HUES48 (cell line): ENCODE measurements around the gene ATF7.

Experiments used
- H3K27ac ChIP-seq: one replicate; pipeline ENCODE4 v1.7.0; 2013; ENCODE audit warnings: low read depth, low read length, inconsistent platforms
- H3K27me3 ChIP-seq: 2 replicates; pipeline ENCODE4 v1.6.1; 2013; ENCODE audit warnings: mild to moderate bottlenecking, low read length; ENCODE audit not compliant: control insufficient read depth, insufficient read depth
- H3K36me3 ChIP-seq: 2 replicates; pipeline ENCODE4 v1.6.1; 2013; ENCODE audit warnings: low read length; ENCODE audit not compliant: control insufficient read depth, insufficient read depth
- H3K4me1 ChIP-seq: 2 replicates; pipeline ENCODE4 v1.6.1; 2013; ENCODE audit warnings: mild to moderate bottlenecking, low read length; ENCODE audit not compliant: control insufficient read depth, insufficient read depth
- H3K4me3 ChIP-seq: 2 replicates; pipeline ENCODE4 v1.5.1; 2013; ENCODE audit warnings: mild to moderate bottlenecking, low read depth, low read length
- H3K9ac ChIP-seq: 2 replicates; pipeline ENCODE4 v1.6.1; 2013; ENCODE audit warnings: mild to moderate bottlenecking, low read depth, low read length, moderate library complexity
- H3K9me3 ChIP-seq: 2 replicates; pipeline ENCODE4 v1.6.1; 2013; ENCODE audit warnings: low read length; ENCODE audit not compliant: control insufficient read depth, insufficient read depth

Gene ATF7

DNA sequence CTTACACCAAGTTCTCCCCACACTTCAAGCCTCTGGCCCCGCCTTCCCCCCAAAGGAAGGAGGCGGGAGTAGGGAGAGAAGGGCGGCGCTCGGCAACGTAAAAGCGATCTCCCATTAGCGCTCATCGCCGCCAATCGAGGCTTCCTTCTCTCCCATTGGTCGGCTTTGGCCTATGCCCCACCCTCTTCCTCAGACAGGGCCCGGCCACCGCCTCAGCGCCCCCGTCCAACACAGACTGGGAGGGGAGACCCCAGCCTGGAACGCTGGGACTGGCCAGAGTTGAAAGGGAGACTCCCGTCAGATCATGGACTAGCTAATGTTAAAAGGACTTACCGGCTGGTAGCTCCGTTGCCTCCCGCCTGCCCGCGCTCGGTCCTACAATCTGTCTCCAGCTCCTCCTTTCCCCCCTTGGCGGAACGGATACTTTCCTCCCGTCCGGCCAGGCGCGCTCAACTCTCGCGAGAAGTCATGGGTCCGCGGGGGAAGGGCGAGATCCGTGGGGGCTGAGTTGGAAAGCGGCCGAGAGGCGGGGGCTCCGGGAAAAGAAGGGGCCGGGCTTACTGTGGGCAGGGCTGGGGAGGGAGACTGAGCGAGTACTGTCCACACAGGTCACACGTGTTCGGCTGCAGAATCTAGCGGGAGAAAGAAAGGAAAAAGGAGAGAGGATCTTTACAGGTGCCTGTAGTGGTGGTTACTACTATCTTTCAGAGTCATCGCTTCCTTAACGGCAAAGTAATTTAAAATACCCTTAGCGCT, at the start of gene ATF7:
ATF7 (minus strand) TSS at position 437 of the 756 bp plus-strand sequence. CDS start 25,382 bp downstream, outside the sequence.
- H3K4me1 ChIP-seq: peaks cover 20% of the 10 kb centered on the region
- no peaks in the 10 kb centered on the region for H3K27me3 ChIP-seq
- peak within 1 kb of the TSS; percentile 98 for H3K27ac ChIP-seq
- H3K36me3 ChIP-seq: no peaks in the 10 kb centered on the region
- peak within 1 kb of the TSS; percentile 81 for H3K4me3 ChIP-seq
- no peaks in the 10 kb centered on the region for H3K9me3 ChIP-seq
- H3K9ac ChIP-seq: peak within 1 kb of the TSS; percentile 97

DNA sequence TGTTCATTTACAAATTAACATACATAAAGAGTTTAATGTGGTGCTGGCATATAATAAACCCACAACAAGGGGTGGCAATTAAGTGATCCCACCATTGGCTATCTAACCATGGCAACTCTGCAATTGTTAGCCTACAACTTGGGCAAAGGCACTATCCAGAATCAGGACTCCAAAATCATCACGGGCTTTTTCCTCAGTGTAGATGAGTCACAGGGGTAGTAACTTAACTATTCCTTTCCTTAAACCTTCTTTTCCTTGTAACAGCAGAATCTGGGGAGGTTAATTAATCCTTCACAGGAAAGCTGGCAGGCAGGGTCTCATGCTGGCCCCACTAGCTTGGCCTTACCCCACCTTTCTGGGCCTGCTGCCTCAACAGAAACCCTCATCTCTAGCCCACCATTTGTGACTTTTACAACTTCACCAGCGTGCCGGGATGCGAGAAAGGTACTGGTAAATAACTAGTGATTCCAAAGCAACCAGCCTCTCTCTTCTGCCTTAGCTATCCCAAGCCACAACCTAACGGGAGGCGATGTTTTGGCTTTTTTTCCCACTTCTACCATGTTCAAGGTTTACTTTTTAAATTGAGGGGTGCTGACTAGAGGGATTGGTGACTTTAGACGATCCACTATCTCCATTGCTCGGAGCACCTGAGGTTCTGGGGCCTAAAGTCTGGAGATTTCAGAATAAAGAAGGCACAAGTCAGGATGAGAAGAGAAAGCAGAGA, 49.0 kb upstream of the ATF7 start:
- Histone ChIP-seq H3K27ac (peak overlapping the region; percentile 97), H3K4me1 (peaks cover 23% of the 10 kb centered on the region), H3K9ac (peak overlapping the region; percentile 92), H3K4me3 (peak overlapping the region; percentile 79), H3K9me3 (no peaks in the 10 kb centered on the region), H3K27me3 (no peaks in the 10 kb centered on the region; the same call in 1 of the 2 replicates), H3K36me3 (peaks cover 46% of the 10 kb centered on the region)

DNA sequence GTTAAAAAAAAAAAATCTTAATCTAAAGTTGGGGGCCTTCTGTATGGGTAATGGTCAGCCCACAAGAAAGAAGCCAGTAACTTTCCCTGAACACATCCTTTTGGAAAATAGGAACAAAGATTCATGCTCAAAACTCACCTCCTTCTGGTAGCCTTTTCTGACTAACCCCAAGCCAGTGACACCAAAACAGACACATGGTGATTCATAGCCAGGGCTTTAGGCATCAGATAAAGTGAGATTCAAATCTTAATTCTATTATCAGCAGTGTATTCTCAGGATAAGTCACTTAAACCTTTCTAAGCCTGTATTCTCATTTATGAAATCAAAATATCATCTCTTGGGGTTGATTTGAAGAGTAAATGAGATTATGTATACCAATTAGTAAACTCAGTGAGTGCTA, 44.8 kb upstream of the ATF7 start:
- Histone ChIP-seq H3K36me3 (peaks cover 84% of the 10 kb centered on the region), H3K9ac (no peak overlapping the region), H3K9me3 (no peaks in the 10 kb centered on the region), H3K27ac (no peak overlapping the region), H3K4me3 (no peak overlapping the region), H3K27me3 (no peaks in the 10 kb centered on the region), H3K4me1 (peaks cover 7% of the 10 kb centered on the region)

DNA sequence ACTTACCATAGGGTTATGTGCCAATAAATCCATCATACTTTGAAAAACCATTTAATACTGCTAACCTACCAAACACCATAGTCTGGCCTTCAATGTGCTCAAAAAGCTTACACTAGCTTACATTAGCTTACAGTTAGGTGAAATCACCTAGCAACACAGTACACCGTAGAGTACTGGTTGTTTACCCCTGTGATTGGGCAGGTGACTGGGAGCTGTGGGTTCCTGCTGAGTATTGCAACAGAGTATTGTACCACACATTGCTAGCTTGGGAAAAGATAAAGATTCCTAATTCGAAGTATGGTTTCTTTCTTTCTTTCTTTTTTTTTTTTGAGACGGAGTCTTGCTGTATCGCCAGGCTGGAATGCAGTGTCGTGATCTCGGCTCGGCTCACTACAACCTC, 44.1 kb upstream of the ATF7 start:
- no peak overlapping the region for H3K4me3 ChIP-seq
- H3K27me3 ChIP-seq: no peaks in the 10 kb centered on the region
- peaks cover 91% of the 10 kb centered on the region for H3K36me3 ChIP-seq
- no peaks in the 10 kb centered on the region for H3K9me3 ChIP-seq
- H3K27ac ChIP-seq: no peak overlapping the region
- peaks cover 7% of the 10 kb centered on the region for H3K4me1 ChIP-seq
- H3K9ac ChIP-seq: no peak overlapping the region

DNA sequence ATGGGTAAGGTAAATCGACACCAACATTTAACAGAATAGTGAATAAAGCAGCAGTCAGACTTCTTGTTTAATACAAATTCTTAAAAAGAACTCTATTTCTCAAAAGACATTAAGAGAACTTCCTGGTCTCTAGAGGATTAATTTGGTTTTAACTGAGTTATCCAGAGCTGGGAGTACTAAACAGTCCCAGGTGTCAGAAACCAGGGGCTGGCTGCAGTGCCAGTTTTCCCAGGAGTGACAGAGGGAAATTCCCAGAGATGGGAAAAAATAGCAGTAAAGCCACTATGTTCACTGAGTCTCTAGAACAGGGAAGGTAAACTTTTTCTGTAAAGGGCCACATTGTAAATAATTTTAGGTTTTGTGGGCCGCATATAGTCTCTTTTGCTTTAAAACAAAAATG, 40.9 kb upstream of the ATF7 start:
- no peak overlapping the region for H3K27ac ChIP-seq
- H3K4me1 ChIP-seq: no peaks in the 10 kb centered on the region
- H3K27me3 ChIP-seq: no peaks in the 10 kb centered on the region
- H3K36me3 ChIP-seq: peaks cover 82% of the 10 kb centered on the region
- no peaks in the 10 kb centered on the region for H3K9me3 ChIP-seq
- H3K4me3 ChIP-seq: no peak overlapping the region
- H3K9ac ChIP-seq: no peak overlapping the region

DNA sequence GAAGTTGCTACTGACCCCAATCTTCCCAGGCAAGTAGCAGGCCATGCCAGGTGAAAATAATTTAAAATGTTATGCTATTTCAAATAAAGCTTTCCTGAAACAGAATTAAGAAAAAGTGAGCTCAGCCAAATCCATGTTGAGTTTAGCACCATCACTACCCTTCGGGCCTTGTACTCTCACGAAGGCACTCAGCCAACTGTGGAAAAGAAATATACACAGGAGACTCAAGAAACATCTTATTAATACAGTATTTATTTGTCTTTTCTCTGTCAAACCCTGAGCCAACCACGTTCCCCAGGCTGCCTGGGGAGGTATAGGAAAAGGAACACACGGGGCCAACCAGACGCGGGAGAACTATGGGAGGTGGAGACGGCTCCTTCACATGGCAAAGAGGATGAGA, 38.8 kb upstream of the ATF7 start:
- Histone ChIP-seq H3K4me1 (no peaks in the 10 kb centered on the region), H3K4me3 (no peak overlapping the region), H3K36me3 (peaks cover 63% of the 10 kb centered on the region), H3K9ac (no peak overlapping the region), H3K9me3 (no peaks in the 10 kb centered on the region), H3K27ac (no peak overlapping the region), H3K27me3 (no peaks in the 10 kb centered on the region)

DNA sequence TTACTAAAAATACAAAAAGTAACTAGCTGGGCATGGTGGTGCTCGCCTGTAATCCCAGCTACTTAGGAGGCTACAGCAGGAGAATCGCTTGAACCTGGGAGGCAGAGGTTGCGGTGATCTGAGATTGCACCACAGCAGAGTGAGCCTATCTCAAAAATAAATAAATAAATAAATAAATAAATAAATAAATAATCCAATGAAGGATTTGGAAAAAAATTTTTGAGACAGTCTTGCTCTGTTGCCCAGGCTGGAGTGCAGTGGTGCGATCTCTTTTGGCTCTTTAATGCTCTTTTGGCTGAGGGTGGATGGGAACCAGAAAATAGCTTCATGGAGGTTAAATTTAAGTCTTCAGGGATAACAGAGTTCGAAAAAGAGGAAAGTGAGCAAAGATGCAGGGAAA, 38.0 kb upstream of the ATF7 start:
- Histone ChIP-seq H3K4me1 (peaks cover 4% of the 10 kb centered on the region), H3K27ac (no peak overlapping the region), H3K36me3 (peaks cover 56% of the 10 kb centered on the region), H3K9me3 (no peaks in the 10 kb centered on the region), H3K27me3 (no peaks in the 10 kb centered on the region), H3K4me3 (no peak overlapping the region), H3K9ac (no peak overlapping the region)

DNA sequence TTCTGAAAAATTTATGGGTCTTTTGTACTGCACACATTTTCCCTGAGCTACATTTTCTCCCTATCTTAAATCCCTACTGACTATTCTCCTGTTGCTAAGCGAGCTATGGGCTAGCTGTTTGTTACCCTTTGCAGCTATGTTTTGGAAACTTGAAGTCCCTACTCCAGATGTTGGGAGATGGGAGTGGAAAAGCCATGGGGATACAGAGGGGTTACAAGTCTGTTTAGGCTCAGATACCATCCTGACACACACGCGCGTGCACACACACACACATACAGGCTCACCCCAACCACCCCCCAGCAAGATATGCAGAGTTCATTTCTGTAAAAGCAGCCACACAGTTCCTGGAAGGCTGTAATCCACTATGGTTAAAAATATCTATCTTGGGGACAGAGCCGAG, 33.9 kb upstream of the ATF7 start:
- no peak overlapping the region for H3K4me3 ChIP-seq
- no peaks in the 10 kb centered on the region for H3K9me3 ChIP-seq
- H3K36me3 ChIP-seq: peaks cover 18% of the 10 kb centered on the region
- peaks cover 15% of the 10 kb centered on the region for H3K4me1 ChIP-seq
- peak overlapping the region; percentile 94 for H3K27ac ChIP-seq
- H3K9ac ChIP-seq: no peak overlapping the region
- H3K27me3 ChIP-seq: no peaks in the 10 kb centered on the region

DNA sequence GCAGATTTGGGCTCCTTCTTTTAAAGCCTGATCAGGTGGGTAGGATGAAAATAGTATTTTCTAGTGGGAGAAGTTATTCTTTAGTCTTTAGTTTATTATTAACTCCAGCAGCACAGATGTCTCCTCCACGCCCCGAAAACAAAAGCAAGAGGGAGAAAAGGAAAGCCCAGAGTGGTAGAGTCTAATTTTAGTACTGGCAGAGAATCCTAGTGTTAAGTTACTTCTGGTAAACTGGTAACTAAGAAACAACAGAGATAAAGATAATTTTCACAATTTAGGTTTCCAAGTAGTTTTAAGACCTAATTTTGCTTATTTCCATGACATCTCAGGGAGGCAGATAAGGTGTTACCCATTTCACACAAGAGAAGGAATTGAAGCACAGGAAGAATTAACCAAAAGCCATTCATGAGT, 33.4 kb upstream of the ATF7 start:
- Histone ChIP-seq H3K9ac (peak overlapping the region; percentile 30; the same call in 1 of the 2 replicates), H3K36me3 (peaks cover 13% of the 10 kb centered on the region), H3K4me1 (peaks cover 15% of the 10 kb centered on the region), H3K27ac (peak overlapping the region; percentile 94), H3K9me3 (no peaks in the 10 kb centered on the region), H3K4me3 (no peak overlapping the region), H3K27me3 (no peaks in the 10 kb centered on the region)

DNA sequence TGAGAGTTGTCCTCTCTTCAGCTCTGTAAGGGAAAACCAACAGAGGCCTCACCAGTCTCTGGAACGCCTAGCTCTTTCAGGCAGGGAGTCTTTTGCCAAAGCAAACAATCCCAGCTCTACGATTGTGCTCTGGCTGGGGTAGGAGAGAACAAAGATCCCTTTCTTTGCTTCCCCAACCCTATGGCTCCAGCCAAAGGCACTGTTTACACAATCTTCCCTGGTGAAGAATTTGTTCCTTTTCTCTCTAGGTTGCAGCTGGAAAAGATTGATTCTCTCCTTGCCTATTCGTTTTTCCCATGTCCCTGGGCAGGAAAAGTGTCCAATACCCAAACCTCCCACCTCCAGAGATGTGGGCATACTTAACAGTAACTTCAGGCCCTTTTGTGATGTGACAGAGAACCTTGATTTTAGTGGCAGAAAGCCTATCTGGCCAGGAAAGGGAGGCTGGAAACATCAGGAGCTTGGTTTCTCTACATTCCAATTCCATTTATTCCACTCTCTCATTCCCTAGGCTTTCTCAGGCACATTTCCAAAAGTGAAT, 32.9 kb upstream of the ATF7 start:
- H3K9ac ChIP-seq: peak overlapping the region; percentile 30; the same call in 1 of the 2 replicates
- no peaks in the 10 kb centered on the region for H3K9me3 ChIP-seq

DNA sequence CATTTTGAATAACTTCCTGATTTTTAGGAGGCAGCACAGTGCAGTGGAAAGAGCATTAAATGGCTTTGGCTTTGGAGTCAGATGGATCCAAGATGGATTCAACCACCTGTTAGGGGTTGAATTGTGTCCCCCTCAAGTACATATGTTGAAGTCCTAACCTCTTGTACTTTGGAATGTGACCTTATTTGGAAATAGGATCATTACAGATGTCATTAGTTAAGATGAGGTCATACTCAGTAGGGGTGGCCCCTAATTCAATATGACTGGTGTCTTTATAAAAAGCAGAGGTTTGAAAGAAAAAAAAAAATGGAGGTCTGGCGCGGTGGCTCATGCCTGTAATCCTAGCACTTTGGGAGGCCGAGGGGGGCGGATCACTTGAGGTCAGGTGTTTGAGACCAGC, 30.9 kb upstream of the ATF7 start:
- Histone ChIP-seq H3K27me3 (no peaks in the 10 kb centered on the region), H3K27ac (no peak overlapping the region), H3K4me3 (no peak overlapping the region), H3K4me1 (peaks cover 15% of the 10 kb centered on the region), H3K9ac (no peak overlapping the region), H3K9me3 (no peaks in the 10 kb centered on the region), H3K36me3 (0 out of 2 replicates have a peak, but pooled peaks cover 3% of the 10 kb centered on the region)

More for the DNA sequence above, 32.9 kb upstream of the ATF7 start:
- Histone ChIP-seq H3K27ac (peak overlapping the region; percentile 94), H3K27me3 (no peaks in the 10 kb centered on the region), H3K36me3 (peaks cover 10% of the 10 kb centered on the region; the same call in 1 of the 2 replicates), H3K4me3 (no peak overlapping the region), H3K4me1 (peaks cover 15% of the 10 kb centered on the region)
